HG02763 (cell line): Measurements from ENCODE around the gene DPP10.

Source experiments
- ATAC-seq: cut with Tn5 transposase; IDR thresholded peaks from one replicate; pipeline ENCODE4 v1.9.1; 2021; ENCODE audit warnings: mild to moderate bottlenecking, moderate library complexity; ENCODE audit not compliant: unreplicated experiment

DPP10 gene

GRCh38 chr2:115541814-115542213 is 1099.4 kb downstream of the DPP10 start:
- no peak for ATAC-seq

- ATAC-seq, result no peak
Observed at GRCh38 chr2:115542331-115542730, 1099.9 kb downstream of the DPP10 start.

GRCh38 chr2:115543024-115543423 is 1100.6 kb downstream of the DPP10 start:
- no peak for ATAC-seq

GRCh38 chr2:115543461-115543860 is 1101.0 kb downstream of the DPP10 start:
- ATAC-seq, result no peak

GRCh38 chr2:115549611-115550130 is 1107.2 kb downstream of the DPP10 start:
- no peak for ATAC-seq

- no peak for ATAC-seq
Observed at GRCh38 chr2:115552726-115553125, 1110.3 kb downstream of the DPP10 start.

- ATAC-seq, result no peak
Observed at GRCh38 chr2:115554153-115554552, 1111.7 kb downstream of the DPP10 start.

GRCh38 chr2:115558725-115559124 is 1116.3 kb downstream of the DPP10 start:
- ATAC-seq, result no peak

GRCh38 chr2:115560666-115561065 is 1118.2 kb downstream of the DPP10 start:
- ATAC-seq, result no peak

GRCh38 chr2:115568643-115569042 is 1126.2 kb downstream of the DPP10 start:
- no peak for ATAC-seq

GRCh38 chr2:115569547-115569946 is 1127.1 kb downstream of the DPP10 start:
- no peak for ATAC-seq

- ATAC-seq, result no peak
Observed at GRCh38 chr2:115572746-115573145, 1130.3 kb downstream of the DPP10 start.

- no peak for ATAC-seq
Observed at GRCh38 chr2:115573756-115574155, 1131.3 kb downstream of the DPP10 start.

GRCh38 chr2:115574667-115575066 is 1132.2 kb downstream of the DPP10 start:
- ATAC-seq, result no peak

GRCh38 chr2:115580784-115581183 is 1138.3 kb downstream of the DPP10 start:
- no peak for ATAC-seq

GRCh38 chr2:115584507-115584906 is 1142.1 kb downstream of the DPP10 start:
- no peak for ATAC-seq

GRCh38 chr2:115596659-115597375 is 1154.4 kb downstream of the DPP10 start:
- no peak for ATAC-seq

- ATAC-seq, result no peak
Observed at GRCh38 chr2:115603285-115603684, 1160.8 kb downstream of the DPP10 start.

- no peak for ATAC-seq
Observed at GRCh38 chr2:115606350-115606749, 1163.9 kb downstream of the DPP10 start.

- ATAC-seq, result no peak
Observed at GRCh38 chr2:115609978-115610377, 1167.5 kb downstream of the DPP10 start.

GRCh38 chr2:115610888-115611287 is 1168.4 kb downstream of the DPP10 start:
- no peak for ATAC-seq

- no peak for ATAC-seq
Observed at GRCh38 chr2:115624332-115624731, 1181.9 kb downstream of the DPP10 start.

- no peak for ATAC-seq
Observed at GRCh38 chr2:115634578-115634977, 1192.1 kb downstream of the DPP10 start.
